ENCODE results near the gene TJP2. TPM values are rescaled to one million over a fixed set of nuclear protein-coding genes. Genes with fewer than 3 reads are reported as not detected.

TJP2 gene
- total and polyA plus RNA-seq, 2 donors from 2014 or later = 35.9 to 148 TPM

- H3K27me3 ChIP-seq (ENCODE audit: control insufficient read depth, insufficient read depth, low read length) = no peaks in the 10 kb centered on the region
- no peak overlapping the region for H3K27ac ChIP-seq (ENCODE audit: low read depth in 2 of 2, low read length in 2 of 2)
- peaks cover 0 to 10% (median 4%) of the 10 kb centered on the region in 3 donors for H3K36me3 ChIP-seq (ENCODE audit: control insufficient read depth in 2 of 3, insufficient read depth in 3 of 3, low read length in 3 of 3)
- DNase-seq (no peak), FAIRE-seq (no peak)
- H3K4me1 ChIP-seq (ENCODE audit: control insufficient read depth in 2 of 3, insufficient read depth in 2 of 3, low read depth in 1 of 3, low read length in 3 of 3) = peaks cover 0 to 14% (median 5%) of the 10 kb centered on the region in 3 donors
- H3K9me3 ChIP-seq (ENCODE audit: control insufficient read depth in 2 of 3, insufficient read depth in 1 of 3, low read length in 3 of 3) = no peaks in the 10 kb centered on the region
- intact Hi-C loops (cut with DNase I) = no loop called here
- H3K9ac ChIP-seq (ENCODE audit: low read length in 3 of 3) = no peak overlapping the region
- no peak for TF ChIP-seq CTCF (IDR thresholded peaks at IDR 0.05; ENCODE audit: borderline replicate concordance, extremely low read depth, insufficient read depth)
- no peak overlapping the region for H3K4me3 ChIP-seq (ENCODE audit: low read length in 3 of 3)
Measured at GRCh38 chr9:69151506-69151905, 22.6 kb upstream of the TJP2 start.

- peaks cover 0 to 14% (median 5%) of the 10 kb centered on the region in 3 donors for H3K4me1 ChIP-seq (ENCODE audit: control insufficient read depth in 2 of 3, insufficient read depth in 2 of 3, low read depth in 1 of 3, low read length in 3 of 3)
- DNase-seq = no peak
- no peak for TF ChIP-seq CTCF (IDR thresholded peaks at IDR 0.05; ENCODE audit: borderline replicate concordance, extremely low read depth, insufficient read depth)
- no peaks in the 10 kb centered on the region for H3K9me3 ChIP-seq (ENCODE audit: control insufficient read depth in 2 of 3, insufficient read depth in 1 of 3, low read length in 3 of 3)
- H3K36me3 ChIP-seq (ENCODE audit: control insufficient read depth in 2 of 3, insufficient read depth in 3 of 3, low read length in 3 of 3) = peaks cover 0 to 10% (median 4%) of the 10 kb centered on the region in 3 donors
- H3K9ac ChIP-seq (ENCODE audit: low read length in 3 of 3) = no peak overlapping the region
- intact Hi-C loops (cut with DNase I) = no loop called here
- H3K27me3 ChIP-seq (ENCODE audit: control insufficient read depth, insufficient read depth, low read length) = no peaks in the 10 kb centered on the region
- H3K4me3 ChIP-seq (ENCODE audit: low read length in 3 of 3) = no peak overlapping the region
- no peak overlapping the region for H3K27ac ChIP-seq (ENCODE audit: low read depth in 2 of 2, low read length in 2 of 2)
- FAIRE-seq = no peak
Measured at GRCh38 chr9:69153707-69154521, 20.2 kb upstream of the TJP2 start.

GRCh38 chr9:69155341-69156030, 18.6 kb upstream of the TJP2 start:
- intact Hi-C loops (cut with DNase I) = no loop called here
- Histone ChIP-seq H3K36me3 (ENCODE audit: control insufficient read depth in 2 of 3, insufficient read depth in 3 of 3, low read length in 3 of 3) (peaks cover 0 to 10% (median 4%) of the 10 kb centered on the region in 3 donors), H3K4me1 (ENCODE audit: control insufficient read depth in 2 of 3, insufficient read depth in 2 of 3, low read depth in 1 of 3, low read length in 3 of 3) (peaks cover 0 to 14% (median 5%) of the 10 kb centered on the region in 3 donors), H3K27me3 (ENCODE audit: control insufficient read depth, insufficient read depth, low read length) (no peaks in the 10 kb centered on the region), H3K9me3 (ENCODE audit: control insufficient read depth in 2 of 3, insufficient read depth in 1 of 3, low read length in 3 of 3) (no peaks in the 10 kb centered on the region), H3K9ac (ENCODE audit: low read length in 3 of 3) (no peak overlapping the region), H3K27ac (ENCODE audit: low read depth in 2 of 2, low read length in 2 of 2) (no peak overlapping the region), H3K4me3 (ENCODE audit: low read length in 3 of 3) (no peak overlapping the region)
- no peak for TF ChIP-seq CTCF (IDR thresholded peaks at IDR 0.05; ENCODE audit: borderline replicate concordance, extremely low read depth, insufficient read depth)
- no peak for FAIRE-seq
- DNase-seq = no peak
